Neural cell (in vitro differentiated cells): ENCODE measurements around the gene PRCC.

Source experiments
- CTCF ChIP-seq: fragments of 450-650 bp; IDR thresholded peaks from 2 replicates; pipeline ENCODE4 v1.5.1; 2014; ENCODE audit warnings: antibody characterized with exemption, mild to moderate bottlenecking, moderate library complexity; ENCODE audit not compliant: poor library complexity, severe bottlenecking
- EZH2 ChIP-seq: fragments of 200-600, 300-800 bp; shearing (Covaris generic), sonication (generic); IDR thresholded peaks from 2 replicates; pipeline ENCODE4 v1.6.1; 2014; ENCODE audit warnings: antibody characterized with exemption, low read length, borderline replicate concordance, mild to moderate bottlenecking; ENCODE audit not compliant: insufficient read depth, poor library complexity, severe bottlenecking
- POLR2AphosphoS5 ChIP-seq: IDR thresholded peaks from 2 replicates; pipeline ENCODE4 v1.6.1; 2012
- RAD21 ChIP-seq: fragments of 450-650 bp; conservative IDR thresholded peaks from 2 replicates; pipeline ENCODE4 v1.6.1; 2014; ENCODE audit warnings: antibody characterized with exemption, mild to moderate bottlenecking, moderate library complexity
- SMC3 ChIP-seq: fragments of 450-650 bp; conservative IDR thresholded peaks from 2 replicates; pipeline ENCODE4 v1.6.1; 2014; ENCODE audit warnings: antibody characterized with exemption, mild to moderate bottlenecking, moderate library complexity; ENCODE audit not compliant: poor library complexity
- TAF1 ChIP-seq: IDR thresholded peaks from 2 replicates; pipeline ENCODE4 v1.6.1; 2012; ENCODE audit warnings: low read depth

- TF ChIP-seq CTCF (peak; percentile 44), RAD21 (peak; percentile 26), EZH2 (no peak), POLR2AphosphoS5 (no peak), TAF1 (no peak), SMC3 (peak; percentile 40)
Measured at GRCh38 chr1:156726549-156727226, 40.6 kb upstream of the PRCC start.
